NCI-H460 (cell line): ENCODE measurements around the gene TMEM270. TPM values are rescaled to one million over a fixed set of nuclear protein-coding genes. Genes with fewer than 3 reads are reported as not detected.
"Not testable (repeated sequence)": the region's sequence is repeated elsewhere in the genome, so short reads cannot be mapped to it uniquely, and the experiment has no call there.

ENCODE experiments used
- DNase-seq: peaks from one replicate; pipeline ENCODE4 v3.0.0-alpha.2; 2016; ENCODE audit warnings: low read depth; ENCODE audit errors: extremely low read depth
- total RNA-seq: library from RNA; depleted of rRNA; stranded (reverse); fragments of >200 nt; shearing (Covaris generic); gene quantifications from 2 replicates; pipeline ENCODE4 v1.2.3, GENCODE V29; 2014

TMEM270 gene
- total RNA-seq, 1 experiment from 2014 or later, result not detected

- no peak for DNase-seq
Measured at GRCh38 chr7:73831834-73832651, 28.9 kb upstream of the TMEM270 start.

GRCh38 chr7:73832806-73833205, 28.2 kb upstream of the TMEM270 start:
- DNase-seq, result no peak

- DNase-seq, result no peak
Measured at GRCh38 chr7:73833251-73833919, 27.6 kb upstream of the TMEM270 start.

GRCh38 chr7:73834626-73835191, 26.2 kb upstream of the TMEM270 start:
- no peak for DNase-seq

- not testable (repeated sequence) for DNase-seq
Measured at GRCh38 chr7:73837167-73837566, 23.8 kb upstream of the TMEM270 start.

GRCh38 chr7:73838642-73839041, 22.3 kb upstream of the TMEM270 start:
- DNase-seq, result no peak

- no peak for DNase-seq
Measured at GRCh38 chr7:73839290-73839689, 21.7 kb upstream of the TMEM270 start.

GRCh38 chr7:73839743-73840714, 20.9 kb upstream of the TMEM270 start:
- DNase-seq, result no peak

- DNase-seq, result no peak
Measured at GRCh38 chr7:73840715-73841379, 20.1 kb upstream of the TMEM270 start.

GRCh38 chr7:73841689-73842066, 19.3 kb upstream of the TMEM270 start:
- no peak for DNase-seq

GRCh38 chr7:73842067-73842976, 18.6 kb upstream of the TMEM270 start, which contains the start of gene METTL27:
Gene METTL27 (minus strand): TSS chr7:73842516. CDS start chr7:73842140, 376 bp downstream.
- DNase-seq, result peak; percentile 94

- no peak for DNase-seq
Measured at GRCh38 chr7:73844131-73844547, 16.8 kb upstream of the TMEM270 start.

GRCh38 chr7:73844848-73845460, 16.0 kb upstream of the TMEM270 start:
- DNase-seq, result no peak

- DNase-seq, result not testable (repeated sequence)
Measured at GRCh38 chr7:73845701-73846195, 15.2 kb upstream of the TMEM270 start.

GRCh38 chr7:73847941-73848723, 12.8 kb upstream of the TMEM270 start:
- DNase-seq, result no peak

GRCh38 chr7:73850781-73851207, 10.2 kb upstream of the TMEM270 start:
- DNase-seq, result peak; percentile 98
